Esophagus muscularis mucosa (tissue), 4 donors: Measurements from ENCODE around the gene KATNA1. TPM values are rescaled to one million over a fixed set of nuclear protein-coding genes. Genes with fewer than 3 reads are reported as not detected.

Experiments used
- DNase-seq: peaks from one replicate; pipeline ENCODE4 v3.0.0-alpha.2; 2017; ENCODE audit errors: extremely low spot score
- H3K27ac ChIP-seq, 4 donors: fragments of 200-600 bp; sonication (generic); replicated peaks in 1 of 4; 1 replicate in 3 of 4; 2 replicates in 1 of 4; pipeline ENCODE4 v1.5.1; 2016 to 2019; ENCODE audit warnings: mild to moderate bottlenecking in 1 of 4
- H3K27me3 ChIP-seq, 4 donors: fragments of 200-600 bp; sonication (generic); one replicate each; pipeline versions ENCODE4 v1.5.1 to v1.6.0; 2016 to 2019
- H3K36me3 ChIP-seq, 4 donors: fragments of 200-600 bp; sonication (generic); one replicate each; pipeline ENCODE4 v1.5.1; 2016 to 2019
- H3K4me1 ChIP-seq, 4 donors: fragments of 200-600 bp; sonication (generic); one replicate each; pipeline ENCODE4 v1.5.1; 2016 to 2019
- H3K4me3 ChIP-seq, 4 donors: fragments of 200-600 bp; sonication (generic); 1 replicate in 2 of 4; 2 replicates in 2 of 4; pipeline ENCODE4 v1.5.1; 2016 to 2019; ENCODE audit warnings: mild to moderate bottlenecking in 4 of 4, moderate library complexity in 1 of 4
- H3K9me3 ChIP-seq, 4 donors: fragments of 200-600 bp; sonication (generic); 1 replicate in 3 of 4; 2 replicates in 1 of 4; pipeline ENCODE4 v1.5.1; 2016 to 2019
- EP300 ChIP-seq: sonication (generic); formaldehyde crosslinking; IDR thresholded peaks from one replicate; pipeline ENCODE4 v1.6.1; 2017; ENCODE audit warnings: antibody characterized with exemption
- POLR2A ChIP-seq: fragments of 450-650 bp; IDR thresholded peaks from one replicate; pipeline ENCODE4 v1.6.1; 2017; ENCODE audit warnings: antibody characterized with exemption, moderate library complexity, mild to moderate bottlenecking, low read depth
- POLR2AphosphoS5 ChIP-seq, 2 donors: sonication (generic); formaldehyde crosslinking; IDR thresholded peaks; one replicate each; pipeline ENCODE4 v1.6.1; 2017; ENCODE audit warnings: antibody characterized with exemption in 2 of 2
- WGBS: methylation state at CpG from one replicate; pipeline ENCODE4 v1.1.5; 2018; 5-methylcytosine and 5-hydroxymethylcytosine counted together
- intact Hi-C: fragments of 100-400 bp; cut with DNase I; formaldehyde crosslinking; loops from one replicate; pipeline ENCODE4 v1.15.1; 2023
- total RNA-seq, 4 donors: library from RNA; depleted of rRNA; stranded (reverse); fragments of >200 nt; gene quantifications; one replicate each; pipeline versions ENCODE4 v1.1.0 to v1.2.1, GENCODE V29; 2016
- TF ChIP-seq, protein P1 (sequence below), 3 experiments: fragments of 200-600 bp in 2 of 3; fragments of 450-650 bp in 1 of 3; sonication (generic) in 2 of 3; IDR thresholded peaks; one replicate each; pipeline ENCODE4 v1.5.1; 2017 to 2019; ENCODE audit warnings: antibody characterized with exemption in 3 of 3, mild to moderate bottlenecking in 2 of 3, moderate library complexity in 1 of 3

The KATNA1 gene
- total RNA-seq, 4 donors from 2014 or later, result 15.8 to 24.5 (median 20.2) TPM

DNA sequence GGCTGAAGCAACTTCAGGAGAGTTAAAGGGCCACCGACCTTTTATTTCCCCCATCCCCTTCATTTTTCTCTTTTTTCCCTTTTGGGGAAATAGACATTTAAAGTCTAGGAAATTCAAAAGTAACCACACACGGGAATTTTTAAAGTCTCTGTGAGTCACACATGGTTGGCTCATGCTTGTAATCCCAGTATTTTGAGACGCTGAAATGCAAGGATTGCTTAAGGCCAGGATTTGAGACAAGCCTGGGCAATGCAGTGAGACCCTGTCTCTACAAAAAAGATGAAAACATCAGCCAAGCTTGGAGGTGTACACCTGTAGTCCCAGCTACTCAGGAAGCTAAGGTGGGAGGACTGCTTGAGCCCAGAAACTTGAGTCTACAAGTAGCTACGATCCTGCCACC lies 34.2 kb downstream of the KATNA1 start:
- Histone ChIP-seq H3K4me3 (no peak overlapping the region), H3K4me1 (peaks cover 0 to 6% (median 0%) of the 10 kb centered on the region in 4 donors), H3K27ac (no peak overlapping the region), H3K9me3 (peaks cover 0 to 8% (median 0%) of the 10 kb centered on the region in 4 donors), H3K36me3 (peaks cover 3 to 35% (median 8%) of the 10 kb centered on the region in 4 donors), H3K27me3 (no peaks in the 10 kb centered on the region)
- TF ChIP-seq EP300 (no peak), POLR2A (no peak), POLR2AphosphoS5 (IDR thresholded peaks at IDR 0.05) (no peak)
- TF ChIP-seq, protein P1, sequence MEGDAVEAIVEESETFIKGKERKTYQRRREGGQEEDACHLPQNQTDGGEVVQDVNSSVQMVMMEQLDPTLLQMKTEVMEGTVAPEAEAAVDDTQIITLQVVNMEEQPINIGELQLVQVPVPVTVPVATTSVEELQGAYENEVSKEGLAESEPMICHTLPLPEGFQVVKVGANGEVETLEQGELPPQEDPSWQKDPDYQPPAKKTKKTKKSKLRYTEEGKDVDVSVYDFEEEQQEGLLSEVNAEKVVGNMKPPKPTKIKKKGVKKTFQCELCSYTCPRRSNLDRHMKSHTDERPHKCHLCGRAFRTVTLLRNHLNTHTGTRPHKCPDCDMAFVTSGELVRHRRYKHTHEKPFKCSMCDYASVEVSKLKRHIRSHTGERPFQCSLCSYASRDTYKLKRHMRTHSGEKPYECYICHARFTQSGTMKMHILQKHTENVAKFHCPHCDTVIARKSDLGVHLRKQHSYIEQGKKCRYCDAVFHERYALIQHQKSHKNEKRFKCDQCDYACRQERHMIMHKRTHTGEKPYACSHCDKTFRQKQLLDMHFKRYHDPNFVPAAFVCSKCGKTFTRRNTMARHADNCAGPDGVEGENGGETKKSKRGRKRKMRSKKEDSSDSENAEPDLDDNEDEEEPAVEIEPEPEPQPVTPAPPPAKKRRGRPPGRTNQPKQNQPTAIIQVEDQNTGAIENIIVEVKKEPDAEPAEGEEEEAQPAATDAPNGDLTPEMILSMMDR (IDR thresholded peaks at IDR 0.05), result no peak
- DNase-seq, result no peak
- WGBS, result 98% methylated on average over 4 of the region's 4 CpGs
- intact Hi-C loops, result no loop called here

DNA sequence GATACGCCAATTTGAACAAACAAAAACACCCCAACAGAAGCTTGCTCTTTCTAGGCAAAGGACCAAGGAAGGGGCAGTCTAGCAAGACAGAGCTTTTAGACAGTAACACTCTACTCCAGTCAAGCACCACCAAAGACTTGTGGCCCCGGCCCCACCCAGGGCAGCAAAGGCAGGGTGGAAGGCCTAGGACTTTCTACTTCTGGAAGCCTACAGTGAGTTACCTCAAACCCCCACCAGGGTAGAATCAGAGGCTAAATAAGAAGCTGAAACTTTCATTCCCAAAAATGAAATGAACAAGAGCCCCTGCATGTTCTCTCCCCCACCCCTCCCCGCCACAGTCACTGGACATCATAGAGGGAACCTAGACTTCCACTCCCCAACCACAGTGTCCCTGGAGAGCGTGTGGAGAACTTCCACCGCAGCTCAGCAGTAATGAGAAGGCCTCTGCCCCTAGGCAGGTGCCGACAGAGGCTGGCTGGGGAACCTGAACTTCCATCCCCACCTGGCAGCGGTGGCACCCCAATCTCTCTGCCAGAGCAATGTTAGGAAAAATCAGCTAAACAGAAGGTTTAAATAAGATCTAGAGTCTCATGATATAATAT lies 40.0 kb downstream of the KATNA1 start:
- Histone ChIP-seq H3K4me3 (no peak overlapping the region), H3K36me3 (peaks cover 0 to 21% (median under 1%) of the 10 kb centered on the region in 4 donors), H3K9me3 (peaks cover 0 to 4% (median 0%) of the 10 kb centered on the region in 4 donors), H3K4me1 (no peaks in the 10 kb centered on the region), H3K27me3 (no peaks in the 10 kb centered on the region), H3K27ac (no peak overlapping the region)
- WGBS, result 96% methylated on average over 6 of the region's 7 CpGs
- intact Hi-C loops, result no loop called here
- TF ChIP-seq POLR2AphosphoS5 (IDR thresholded peaks at IDR 0.05), result no peak
- TF ChIP-seq EP300, result no peak
- no peak for TF ChIP-seq POLR2A
- TF ChIP-seq, protein P1 (IDR thresholded peaks at IDR 0.05), result no peak
- no peak for DNase-seq

DNA sequence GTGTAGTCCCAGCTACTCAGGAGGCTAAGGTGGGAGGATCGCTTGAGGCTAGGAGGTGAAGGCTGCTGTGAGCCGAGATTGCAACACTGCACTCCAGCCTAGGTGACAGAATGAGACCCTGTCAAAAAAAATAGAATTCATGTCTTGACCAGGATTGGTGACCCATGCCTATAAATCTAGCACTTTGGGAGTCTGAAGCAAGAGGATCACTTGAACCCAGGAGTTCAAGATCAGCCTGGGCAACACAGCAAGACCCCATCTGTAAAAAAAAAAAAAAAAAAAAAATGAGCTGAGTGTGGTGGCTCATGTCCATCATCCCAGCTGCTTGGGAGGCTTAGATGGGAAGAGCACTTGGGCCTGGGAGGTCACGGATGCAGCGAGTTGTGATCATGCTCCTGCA lies 48.0 kb downstream of the KATNA1 start:
- peaks cover 0 to 83% (median 46%) of the 10 kb centered on the region in 4 donors for H3K36me3 ChIP-seq
- intact Hi-C loops, result no loop called here
- no peak overlapping the region for H3K27ac ChIP-seq
- WGBS, result 98% methylated on average over 4 of the region's 4 CpGs
- H3K9me3 ChIP-seq, result no peaks in the 10 kb centered on the region
- no peaks in the 10 kb centered on the region for H3K27me3 ChIP-seq
- DNase-seq, result no peak
- H3K4me3 ChIP-seq, result no peak overlapping the region
- no peaks in the 10 kb centered on the region for H3K4me1 ChIP-seq
- TF ChIP-seq POLR2A, result no peak
- TF ChIP-seq EP300, result no peak
- TF ChIP-seq, protein P1 (IDR thresholded peaks at IDR 0.05), result no peak
- TF ChIP-seq POLR2AphosphoS5 (IDR thresholded peaks at IDR 0.05), result no peak

DNA sequence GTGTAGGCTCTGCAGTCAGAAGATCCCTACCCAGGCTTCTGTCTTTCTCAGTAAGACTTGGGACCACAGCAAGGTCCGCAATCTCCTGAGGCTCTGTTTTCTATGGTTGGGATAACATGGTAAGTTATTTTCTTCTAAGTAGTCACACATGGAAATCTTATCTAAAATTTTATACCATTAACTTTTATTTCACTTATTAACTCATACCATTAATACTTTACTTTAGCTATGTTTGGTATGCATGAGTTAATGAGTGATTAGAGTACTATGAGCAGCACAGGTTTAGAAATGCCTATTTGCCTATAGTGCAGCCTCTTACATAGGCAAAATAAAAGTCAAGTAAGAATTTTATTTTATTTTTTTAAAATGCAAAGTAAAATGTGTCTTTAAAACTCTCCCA lies 55.1 kb downstream of the KATNA1 start:
- WGBS, result 97% methylated on average over 1 of the region's 1 CpG
- DNase-seq, result no peak
- intact Hi-C loops, result no loop called here
- Histone ChIP-seq H3K27ac (no peak overlapping the region), H3K4me1 (no peaks in the 10 kb centered on the region), H3K36me3 (peaks cover 29 to 100% (median 81%) of the 10 kb centered on the region in 4 donors), H3K27me3 (no peaks in the 10 kb centered on the region), H3K9me3 (no peaks in the 10 kb centered on the region), H3K4me3 (no peak overlapping the region)
- TF ChIP-seq POLR2A (no peak), EP300 (no peak), POLR2AphosphoS5 (IDR thresholded peaks at IDR 0.05) (no peak)
- TF ChIP-seq, protein P1 (IDR thresholded peaks at IDR 0.05), result no peak

DNA sequence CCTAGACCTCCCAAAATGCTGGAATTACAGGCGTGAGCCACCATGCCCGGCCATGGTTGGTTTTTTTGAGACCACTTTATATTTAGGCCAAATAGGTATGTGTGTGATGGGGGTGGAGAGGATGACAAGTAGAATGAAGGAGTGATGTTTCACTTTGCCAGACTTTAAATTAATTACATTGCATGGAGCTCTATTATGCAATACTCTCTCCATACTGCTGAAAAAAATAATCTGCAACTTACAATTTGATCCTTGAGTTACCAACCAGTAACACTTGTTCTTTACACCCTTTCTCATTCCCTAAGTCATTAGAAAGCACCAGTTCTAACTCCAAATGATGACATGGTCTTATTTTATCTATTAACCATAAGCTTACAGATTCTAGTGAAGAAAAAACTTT lies 55.5 kb downstream of the KATNA1 start:
- Histone ChIP-seq H3K4me3 (no peak overlapping the region), H3K4me1 (no peaks in the 10 kb centered on the region), H3K27me3 (no peaks in the 10 kb centered on the region), H3K27ac (no peak overlapping the region), H3K9me3 (no peaks in the 10 kb centered on the region), H3K36me3 (peaks cover 34 to 100% (median 80%) of the 10 kb centered on the region in 4 donors)
- intact Hi-C loops, result no loop called here
- no peak for DNase-seq
- no peak for TF ChIP-seq POLR2A
- no peak for TF ChIP-seq POLR2AphosphoS5 (IDR thresholded peaks at IDR 0.05)
- TF ChIP-seq EP300, result no peak
- TF ChIP-seq, protein P1 (IDR thresholded peaks at IDR 0.05), result no peak
- WGBS, result 100% methylated on average over 2 of the region's 2 CpGs
